Lung (tissue), 12 donors: ENCODE measurements around the gene ROR1. TPM values are rescaled to one million over a fixed set of nuclear protein-coding genes. Genes with fewer than 3 reads are reported as not detected.
"Not testable (repeated sequence)": the region's sequence is repeated elsewhere in the genome, so short reads cannot be mapped to it uniquely, and the experiment has no call there.

Experiments used
- ATAC-seq: fragments of 200-7000 bp; cut with Tn5 transposase; one replicate; pipeline ENCODE4 v1.9.1; 2020; ENCODE audit warnings: moderate number of reproducible peaks; ENCODE audit not compliant: insufficient read depth, low FRiP score
- DNase-seq, 3 donors: peaks; one replicate each; pipeline ENCODE4 v3.0.0-alpha.2; 2013 to 2017
- H3K27ac ChIP-seq, 2 donors: one replicate each; pipeline ENCODE4 v1.5.1; 2013; ENCODE audit warnings: mild to moderate bottlenecking in 2 of 2, moderate library complexity in 2 of 2, control low read depth in 1 of 2, inconsistent platforms in 1 of 2, low read depth in 1 of 2, low read length in 1 of 2
- H3K27me3 ChIP-seq, 3 donors: one replicate each; pipeline ENCODE4 v1.5.1; 2013; ENCODE audit warnings: low read length in 2 of 3; ENCODE audit not compliant: control insufficient read depth in 3 of 3, insufficient read depth in 3 of 3
- H3K36me3 ChIP-seq, 4 donors: one replicate each; pipeline ENCODE4 v1.5.1; 2013; ENCODE audit warnings: low read length in 4 of 4, mild to moderate bottlenecking in 1 of 4, moderate library complexity in 1 of 4; ENCODE audit not compliant: control insufficient read depth in 4 of 4, insufficient read depth in 4 of 4
- H3K4me1 ChIP-seq, 5 donors: one replicate each; pipeline ENCODE4 v1.5.1; 2013; ENCODE audit warnings: low read length in 5 of 5, mild to moderate bottlenecking in 2 of 5, moderate library complexity in 1 of 5; ENCODE audit not compliant: control insufficient read depth in 5 of 5, insufficient read depth in 5 of 5
- H3K4me3 ChIP-seq: one replicate; pipeline ENCODE4 v1.5.1; 2013; ENCODE audit warnings: mild to moderate bottlenecking, control low read depth, moderate library complexity
- H3K9ac ChIP-seq, 2 donors: one replicate each; pipeline ENCODE4 v1.5.1; 2013; ENCODE audit warnings: low read length in 2 of 2, control low read depth in 1 of 2; ENCODE audit not compliant: insufficient read depth in 1 of 2
- H3K9me3 ChIP-seq, 4 donors: one replicate each; pipeline ENCODE4 v1.5.1; 2013; ENCODE audit warnings: low read length in 3 of 4, mild to moderate bottlenecking in 1 of 4, moderate library complexity in 1 of 4; ENCODE audit not compliant: control insufficient read depth in 4 of 4, insufficient read depth in 3 of 4
- WGBS, 2 donors: extraction: QIAGEN DNeasy Blood & Tissue Kit; methylation state at CpG; one replicate each; pipeline ENCODE4 v1.1.7; 2013; 5-methylcytosine and 5-hydroxymethylcytosine counted together
- polyA plus RNA-seq, 2 donors: library from polyadenylated mRNA; stranded (reverse); fragments of 200-250 nt; gene quantifications; one replicate each; pipeline ENCODE4 v1.2.1, GENCODE V29; 2013
- total RNA-seq, 2 donors: library from RNA; depleted of rRNA in 1 of 2; stranded (reverse); fragments of >200 nt in 1 of 2; gene quantifications; one replicate each; pipeline ENCODE4 v1.2.1, GENCODE V29; 2014 to 2021
- TF ChIP-seq, protein P1 (sequence below): IDR thresholded peaks from 2 replicates; pipeline ENCODE4 v1.5.1; 2012; ENCODE audit warnings: mild to moderate bottlenecking; ENCODE audit errors: control extremely low read depth, extremely low read depth
- donor health status: control.
- donor health status: control.
- donor health status: Bipolar disorder and iron deficiency.
- donor health status: healthy.
- donor health status: DM: yes; HTN: yes; CAD: no.

ROR1 gene
- total and polyA plus RNA-seq, 4 donors: 2.9 to 47.0 (median 14.0) TPM

DNA sequence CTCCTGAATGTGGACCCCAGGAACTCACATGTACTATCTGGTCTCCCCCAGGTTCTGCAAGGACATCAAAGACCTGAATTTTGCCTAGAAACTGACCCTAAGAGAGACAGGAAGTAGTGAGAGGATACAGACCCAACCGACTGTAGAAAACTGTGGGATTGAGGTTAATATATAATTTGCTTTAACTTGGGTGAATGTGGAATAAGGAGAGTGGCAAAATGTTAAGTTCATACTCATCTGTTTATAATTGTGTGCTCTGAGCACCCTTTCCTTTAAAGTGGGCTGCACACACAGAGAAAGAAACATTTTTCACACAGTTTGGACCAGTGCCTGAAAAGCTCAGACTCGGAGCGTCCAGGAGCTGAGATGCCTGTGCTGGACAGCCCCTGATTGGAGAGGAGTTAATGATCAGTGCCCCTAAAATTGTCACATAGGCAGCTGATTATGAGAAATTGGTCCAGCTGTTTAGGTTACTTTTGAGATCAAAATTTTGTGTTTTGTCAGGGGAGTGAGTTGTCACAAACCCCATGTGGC lies 37.2 kb downstream of the ROR1 start:
- Histone ChIP-seq H3K27me3 (no peaks in the 10 kb centered on the region), H3K4me1 (peaks cover 6 to 26% (median 24%) of the 10 kb centered on the region in 5 donors), H3K4me3 (no peak overlapping the region), H3K9ac (no peak overlapping the region), H3K9me3 (peaks cover 0 to 5% (median 2%) of the 10 kb centered on the region in 4 donors), H3K27ac (no peak overlapping the region), H3K36me3 (peaks cover 0 to 6% (median 0%) of the 10 kb centered on the region in 4 donors)
- ATAC-seq: no peak
- TF ChIP-seq, protein P1, sequence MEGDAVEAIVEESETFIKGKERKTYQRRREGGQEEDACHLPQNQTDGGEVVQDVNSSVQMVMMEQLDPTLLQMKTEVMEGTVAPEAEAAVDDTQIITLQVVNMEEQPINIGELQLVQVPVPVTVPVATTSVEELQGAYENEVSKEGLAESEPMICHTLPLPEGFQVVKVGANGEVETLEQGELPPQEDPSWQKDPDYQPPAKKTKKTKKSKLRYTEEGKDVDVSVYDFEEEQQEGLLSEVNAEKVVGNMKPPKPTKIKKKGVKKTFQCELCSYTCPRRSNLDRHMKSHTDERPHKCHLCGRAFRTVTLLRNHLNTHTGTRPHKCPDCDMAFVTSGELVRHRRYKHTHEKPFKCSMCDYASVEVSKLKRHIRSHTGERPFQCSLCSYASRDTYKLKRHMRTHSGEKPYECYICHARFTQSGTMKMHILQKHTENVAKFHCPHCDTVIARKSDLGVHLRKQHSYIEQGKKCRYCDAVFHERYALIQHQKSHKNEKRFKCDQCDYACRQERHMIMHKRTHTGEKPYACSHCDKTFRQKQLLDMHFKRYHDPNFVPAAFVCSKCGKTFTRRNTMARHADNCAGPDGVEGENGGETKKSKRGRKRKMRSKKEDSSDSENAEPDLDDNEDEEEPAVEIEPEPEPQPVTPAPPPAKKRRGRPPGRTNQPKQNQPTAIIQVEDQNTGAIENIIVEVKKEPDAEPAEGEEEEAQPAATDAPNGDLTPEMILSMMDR: no peak
- 49 to 56% methylated on average over 3 of the region's 3 CpGs for WGBS, 2 donors
- DNase-seq: peak in 2 of 3 donors; percentile 59 to 64

DNA sequence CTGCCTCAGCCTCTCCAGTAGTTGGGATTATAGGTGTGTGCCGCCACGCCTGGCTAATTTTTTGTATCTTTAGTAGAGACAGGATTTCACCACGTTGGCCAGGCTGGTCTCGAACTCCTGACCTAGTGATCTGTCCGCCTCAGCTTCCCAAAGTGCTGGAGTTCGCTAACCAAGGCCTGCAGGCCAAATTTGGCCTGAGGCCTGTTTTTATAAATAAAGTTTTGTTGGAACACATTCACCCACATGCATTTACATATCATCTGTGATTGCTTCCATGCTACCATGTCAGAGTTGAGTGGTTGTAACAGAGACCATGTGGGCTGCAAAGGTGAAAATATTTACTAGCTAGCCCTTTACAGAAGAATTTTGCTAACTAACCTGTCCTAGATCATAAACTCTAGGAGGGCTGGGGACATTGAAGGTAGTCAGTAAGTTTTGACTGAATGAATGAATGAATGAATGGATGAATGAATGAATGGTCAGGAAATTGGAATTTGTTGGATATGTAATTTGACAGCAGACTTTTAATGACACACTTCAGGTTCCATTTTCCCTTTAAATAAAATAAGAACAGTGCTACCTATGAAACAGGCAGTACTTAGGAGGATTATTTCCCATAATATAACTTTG lies 38.4 kb downstream of the ROR1 start:
- peaks cover 6 to 32% (median 28%) of the 10 kb centered on the region in 5 donors for H3K4me1 ChIP-seq
- WGBS, 2 donors: 88 to 95% methylated on average over 6 of the region's 6 CpGs
- no peak for DNase-seq

DNA sequence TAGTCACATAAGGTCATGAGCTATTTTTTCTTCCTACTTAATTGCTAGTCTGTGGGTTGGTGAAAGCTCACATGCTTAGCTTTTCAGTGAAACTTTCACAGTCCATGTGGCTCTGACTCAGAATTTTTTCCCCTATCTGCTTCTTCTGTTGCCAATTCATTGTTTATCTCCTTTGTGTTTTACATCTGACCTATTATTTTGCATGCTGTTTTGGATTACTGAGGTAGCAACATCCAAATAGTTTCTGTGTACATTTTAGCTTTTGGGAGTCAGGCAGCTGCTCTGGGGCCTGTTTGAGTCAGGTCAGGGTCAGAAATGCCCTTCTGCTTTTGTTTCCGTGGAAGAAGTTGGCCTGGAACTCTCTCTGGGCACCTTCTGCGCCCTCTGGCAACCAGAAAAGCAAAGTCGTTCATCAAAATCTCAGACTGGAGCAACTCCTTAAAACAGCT lies 40.0 kb downstream of the ROR1 start:
- 47 to 70% methylated on average over 3 of the region's 3 CpGs for WGBS, 2 donors
- H3K9ac ChIP-seq: no peak overlapping the region
- no peak for DNase-seq
- H3K36me3 ChIP-seq: no peaks in the 10 kb centered on the region
- H3K27ac ChIP-seq: peak overlapping the region in 1 of 2 donors; percentile 23
- H3K9me3 ChIP-seq: no peaks in the 10 kb centered on the region
- H3K4me3 ChIP-seq: no peak overlapping the region
- TF ChIP-seq, protein P1: no peak
- H3K4me1 ChIP-seq: peaks cover 6 to 47% (median 38%) of the 10 kb centered on the region in 5 donors
- no peaks in the 10 kb centered on the region for H3K27me3 ChIP-seq
- ATAC-seq: no peak

More for the DNA sequence above, 38.4 kb downstream of the ROR1 start:
- Histone ChIP-seq H3K27me3 (no peaks in the 10 kb centered on the region), H3K36me3 (peaks cover 0 to 6% (median 0%) of the 10 kb centered on the region in 4 donors), H3K27ac (no peak overlapping the region), H3K9ac (no peak overlapping the region), H3K4me3 (no peak overlapping the region), H3K9me3 (peaks cover 0 to 5% (median 2%) of the 10 kb centered on the region in 4 donors)
- TF ChIP-seq, protein P1: no peak
- no peak for ATAC-seq

DNA sequence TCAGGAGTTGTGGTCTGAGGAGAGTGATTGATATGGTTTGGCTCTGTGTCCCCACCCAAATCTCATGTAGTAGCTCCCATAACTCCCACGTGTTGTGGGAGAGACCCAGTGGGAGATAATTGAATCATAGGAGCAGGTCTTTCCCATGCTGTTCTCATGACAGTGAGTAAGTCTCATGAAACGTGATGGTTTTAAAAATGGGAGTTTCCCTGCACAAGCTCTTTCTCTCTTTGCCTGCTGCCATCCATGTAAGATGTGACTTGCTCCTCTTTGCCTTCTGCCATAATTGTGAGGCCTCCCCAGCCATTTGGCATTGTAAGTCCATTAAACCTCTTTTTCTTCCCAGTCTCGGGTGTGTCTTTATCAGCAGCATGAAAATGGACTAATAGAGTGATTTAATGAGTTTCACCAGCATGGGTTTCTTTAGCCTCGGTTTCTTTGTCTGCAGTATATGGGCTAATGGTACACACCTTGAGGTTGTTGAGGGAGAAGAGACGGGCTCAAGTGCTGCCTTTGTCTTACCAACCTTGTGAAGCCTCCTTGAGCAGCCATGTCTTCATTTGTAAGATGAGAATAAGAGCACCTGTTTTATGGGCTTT lies 42.5 kb downstream of the ROR1 start:
- Histone ChIP-seq H3K9ac (peak overlapping the region in 1 of 2 donors; percentile 26), H3K4me1 (peaks cover 3 to 45% (median 43%) of the 10 kb centered on the region in 5 donors)
- not testable (repeated sequence) for H3K4me3 ChIP-seq, H3K36me3 ChIP-seq, H3K27ac ChIP-seq, H3K27me3 ChIP-seq, DNase-seq, ATAC-seq, H3K9me3 ChIP-seq
- WGBS, 2 donors: 84 to 91% methylated on average over 5 of the region's 5 CpGs
